Brain pericyte (primary cell): Measurements from ENCODE around the gene SLC16A4.

Experiments
- DNase-seq: peaks from one replicate; pipeline ENCODE4 v3.0.0-alpha.2; 2012; ENCODE audit warnings: low read depth, low spot score

SLC16A4 gene

DNA sequence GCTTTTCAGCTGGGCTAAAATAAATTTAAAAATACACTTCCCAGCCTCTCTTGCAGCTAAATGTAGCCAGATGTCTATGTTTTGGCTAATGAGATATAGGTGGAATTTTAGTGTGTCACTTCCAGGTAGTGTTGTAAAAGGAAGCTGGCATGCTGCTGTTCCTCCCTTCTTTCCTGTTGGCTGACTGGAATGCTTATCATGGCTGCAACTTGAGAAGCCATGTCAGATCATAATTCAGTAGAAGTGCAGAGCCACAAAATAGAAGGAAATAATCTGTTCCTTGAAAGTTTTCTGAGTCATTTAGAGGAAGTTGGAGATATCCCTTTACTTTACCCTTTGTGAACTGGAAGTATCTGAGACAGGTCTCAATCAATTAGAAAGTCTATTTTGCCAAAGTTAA, 62.6 kb downstream of the SLC16A4 start:
- no peak for DNase-seq

GRCh38 chr1:110326826-110327225, 64.0 kb downstream of the SLC16A4 start:
- no peak for DNase-seq

- no peak for DNase-seq
Observed at GRCh38 chr1:110324667-110325066, 66.2 kb downstream of the SLC16A4 start.

GRCh38 chr1:110321846-110322245, 69.0 kb downstream of the SLC16A4 start:
- DNase-seq, result no peak

- DNase-seq, result no peak
Observed at GRCh38 chr1:110321045-110321444, 69.8 kb downstream of the SLC16A4 start.

DNA sequence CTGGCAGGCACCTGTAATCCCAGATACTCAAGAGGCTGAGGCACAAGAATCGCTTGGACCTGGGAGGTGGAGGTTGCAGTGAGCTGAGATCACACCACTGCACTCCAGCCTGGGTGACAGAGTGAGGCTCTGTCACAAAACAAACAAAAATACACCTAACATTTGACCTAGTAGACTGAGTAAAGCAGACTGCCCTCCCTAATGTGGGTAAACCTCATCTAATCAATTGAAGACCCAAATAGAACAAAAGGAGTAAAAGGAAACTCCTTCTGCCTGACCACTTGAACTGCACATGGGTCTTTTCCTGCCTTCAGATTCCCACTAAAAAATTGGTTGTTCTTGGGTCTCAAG, 70.7 kb downstream of the SLC16A4 start:
- no peak for DNase-seq

DNA sequence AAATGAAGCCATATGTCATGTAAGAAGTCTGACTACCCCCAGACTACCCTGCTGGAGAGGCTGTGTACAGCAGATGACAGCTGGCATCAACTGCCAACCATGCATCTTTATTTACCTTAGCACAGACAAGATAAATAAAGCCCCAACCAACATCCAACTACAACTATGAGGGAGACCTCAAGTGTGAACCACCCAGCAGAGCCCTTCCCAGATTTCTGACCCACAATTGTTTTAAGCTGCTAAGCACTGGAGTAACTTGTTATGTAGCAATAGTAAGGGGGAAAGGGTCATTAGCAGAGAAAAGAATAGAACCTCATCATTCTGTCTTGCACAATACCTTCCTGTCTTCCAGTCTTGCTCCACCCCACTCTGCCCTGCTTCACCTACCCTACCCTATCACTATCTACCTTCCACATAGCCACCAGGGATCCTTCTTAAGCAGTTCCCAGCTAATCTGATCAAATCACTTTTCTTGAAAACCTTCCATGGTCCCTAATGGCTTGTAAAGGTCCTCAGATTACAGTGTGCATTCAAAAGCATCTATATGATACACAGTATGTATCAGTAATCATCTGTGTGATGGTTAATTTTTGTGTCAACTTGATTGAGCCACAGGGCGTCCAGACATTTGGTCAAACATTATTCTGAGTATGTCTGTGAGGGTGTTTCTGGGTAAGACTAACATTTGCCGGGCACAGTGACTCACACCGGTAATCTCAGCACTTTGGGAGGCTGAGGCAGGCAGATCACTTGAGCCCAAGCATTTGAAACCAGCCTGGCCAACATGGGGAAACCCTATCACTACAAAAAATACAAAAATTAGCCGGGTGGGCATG, 71.3 kb downstream of the SLC16A4 start:
- no peak for DNase-seq

- no peak for DNase-seq
Observed at GRCh38 chr1:110318046-110318445, 72.8 kb downstream of the SLC16A4 start.

DNA sequence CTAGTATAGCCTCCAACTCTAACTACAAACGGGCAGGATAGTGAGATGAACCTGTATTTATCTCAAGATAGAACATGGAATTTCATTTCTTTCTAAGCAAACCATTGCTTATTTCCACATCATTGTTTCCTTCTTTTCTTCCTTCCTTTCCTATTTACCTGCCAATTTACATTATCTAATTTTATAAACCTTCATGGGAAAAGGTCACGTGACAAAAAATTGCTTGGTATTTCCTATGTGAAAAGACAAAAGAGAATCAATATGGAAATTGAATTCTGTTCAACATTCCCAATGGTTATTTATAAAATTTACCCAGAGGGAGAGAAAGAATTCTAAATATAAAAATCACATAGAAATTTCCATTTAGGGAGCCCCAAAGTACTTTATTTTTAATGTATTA, 74.1 kb downstream of the SLC16A4 start:
- no peak for DNase-seq
